Effector CD4-positive, alpha-beta T cell (primary cell): ENCODE results near the gene CDKN3.
A peak's percentile ranks its signal among the peaks of the same experiment; 100 is the strongest.

ENCODE experiments used
- DNase-seq: peaks from one replicate; pipeline ENCODE4 v3.0.0-alpha.2; 2020
- total RNA-seq: gene quantifications from one replicate; lab custom pipeline; 2026; lab: John Stamatoyannopoulos, UW

The CDKN3 gene, protein sequence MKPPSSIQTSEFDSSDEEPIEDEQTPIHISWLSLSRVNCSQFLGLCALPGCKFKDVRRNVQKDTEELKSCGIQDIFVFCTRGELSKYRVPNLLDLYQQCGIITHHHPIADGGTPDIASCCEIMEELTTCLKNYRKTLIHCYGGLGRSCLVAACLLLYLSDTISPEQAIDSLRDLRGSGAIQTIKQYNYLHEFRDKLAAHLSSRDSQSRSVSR
- 0.56 reads per million for total RNA-seq

DNA sequence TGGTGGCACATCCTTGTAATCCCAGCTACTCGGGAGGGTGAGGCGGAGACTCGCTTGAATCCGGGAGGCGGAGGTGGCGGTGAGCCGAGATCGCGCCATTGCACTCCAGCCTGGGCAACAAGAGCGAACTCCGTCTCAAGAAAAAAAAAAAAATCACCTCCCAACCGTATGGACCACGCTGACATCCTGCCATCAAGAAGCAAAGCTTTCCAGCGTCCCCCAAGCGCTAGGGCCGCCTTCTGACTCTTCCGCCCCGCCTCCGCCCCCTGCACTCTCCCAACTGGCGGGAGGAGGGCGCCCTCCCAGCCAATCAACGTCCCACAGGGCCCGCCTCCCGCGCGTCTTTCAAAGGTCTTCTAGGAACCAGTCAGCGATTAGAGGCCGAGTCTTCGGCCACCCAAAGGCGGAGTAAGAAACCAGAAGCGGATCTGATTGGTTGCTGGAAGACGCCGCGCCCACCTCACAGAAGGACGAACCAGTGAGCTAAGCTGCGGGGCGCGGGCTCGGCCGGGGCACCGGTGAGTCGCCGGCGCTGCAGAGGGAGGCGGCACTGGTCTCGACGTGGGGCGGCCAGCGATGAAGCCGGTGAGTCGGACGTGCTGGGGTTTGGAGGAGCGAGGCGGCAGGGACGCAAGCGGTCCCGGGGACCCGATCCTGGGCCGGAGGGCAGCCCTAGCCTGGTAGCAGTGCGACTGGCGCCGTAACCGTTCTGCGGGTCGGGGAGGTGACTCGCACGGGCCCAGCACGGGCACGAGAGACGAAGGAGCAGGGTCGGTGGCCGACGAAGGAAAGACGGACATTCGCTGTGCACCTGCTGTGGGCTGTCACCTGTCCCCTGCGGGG, at the start of gene CDKN3:
Gene CDKN3, plus strand, starts transcription at position 515 of the 843 bp plus-strand sequence. Its CDS starts 62 bp downstream, at position 577.
- DNase-seq = peak; percentile 96

DNA sequence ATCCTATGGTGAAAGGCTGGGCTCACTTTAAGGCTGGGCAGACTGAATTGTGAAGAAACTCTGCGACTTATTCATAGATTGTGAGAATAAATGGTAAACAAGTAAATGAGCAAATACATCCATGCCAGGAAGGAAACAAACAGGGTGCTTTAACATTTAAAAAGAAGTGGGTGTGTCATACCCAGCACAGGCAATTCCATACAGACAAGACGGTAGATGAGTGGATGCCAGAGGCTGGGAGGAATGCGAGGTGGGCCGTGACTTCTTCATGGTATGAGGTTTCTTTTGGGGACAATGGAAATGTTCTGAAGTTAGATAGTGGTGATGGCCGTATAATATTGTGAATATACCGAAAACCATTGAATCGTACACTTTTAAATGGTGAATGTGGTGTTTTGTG, 49.8 kb upstream of the CDKN3 start:
- DNase-seq = no peak

DNA sequence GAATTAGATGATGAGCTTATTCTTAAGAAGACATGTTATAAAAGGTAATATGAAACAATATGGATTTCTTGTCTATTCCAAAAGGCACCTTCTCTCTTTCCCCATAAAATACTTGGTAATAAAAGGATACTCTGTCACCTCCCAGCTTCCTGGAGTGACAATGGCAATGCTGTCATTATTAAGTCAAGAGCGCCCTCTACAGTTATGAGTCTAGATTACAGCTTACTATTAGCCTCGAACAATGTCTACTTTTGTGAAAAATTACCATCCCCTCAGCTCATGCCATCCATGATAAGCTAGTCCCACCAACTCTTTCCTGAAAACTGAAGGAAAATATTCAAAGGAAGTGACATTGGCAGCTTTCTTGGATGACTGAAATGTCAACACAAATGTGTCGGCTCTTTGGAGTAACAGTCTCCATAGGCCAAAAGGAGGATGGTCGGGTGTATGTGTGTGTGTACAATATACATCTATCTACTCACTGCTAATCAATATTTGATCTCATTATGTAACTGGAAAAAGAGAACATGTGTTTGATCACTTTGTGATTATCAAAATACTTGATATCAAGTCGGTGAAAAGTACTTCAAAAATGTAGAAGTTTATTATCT, 48.7 kb upstream of the CDKN3 start:
- no peak for DNase-seq

DNA sequence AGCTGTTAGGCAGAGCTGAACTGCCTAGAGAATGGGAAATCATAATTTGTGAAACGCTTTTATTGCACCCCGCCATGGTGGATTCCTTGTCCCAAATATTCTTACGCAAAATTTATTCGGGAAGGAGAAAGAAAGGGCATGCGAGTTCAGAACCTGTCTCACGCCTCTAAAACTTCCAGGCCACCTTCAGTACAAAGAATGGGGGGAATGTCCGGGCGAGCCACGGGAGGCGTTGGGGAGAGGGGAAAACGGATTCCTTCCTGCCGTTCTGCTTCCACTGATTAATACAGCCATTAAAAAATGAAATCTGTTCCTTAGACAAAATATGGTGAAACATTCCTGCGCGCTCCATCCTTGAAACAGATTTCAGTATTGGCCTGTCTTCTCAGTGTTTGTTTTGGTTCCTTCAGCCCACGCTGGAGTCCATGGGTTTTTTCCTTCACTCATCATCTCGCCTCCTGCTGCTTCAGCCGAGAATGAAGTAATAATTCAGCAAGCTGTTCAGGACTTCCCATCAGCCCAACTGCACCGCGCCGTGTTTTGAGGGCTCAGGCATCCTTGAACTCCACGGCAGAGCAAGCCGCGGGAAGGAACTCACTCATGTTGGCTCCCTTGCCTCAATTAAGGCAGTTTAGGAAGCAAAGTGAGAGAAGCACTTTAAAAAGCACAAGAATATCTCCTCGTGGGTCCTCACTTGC, 47.7 kb upstream of the CDKN3 start:
- no peak for DNase-seq

DNA sequence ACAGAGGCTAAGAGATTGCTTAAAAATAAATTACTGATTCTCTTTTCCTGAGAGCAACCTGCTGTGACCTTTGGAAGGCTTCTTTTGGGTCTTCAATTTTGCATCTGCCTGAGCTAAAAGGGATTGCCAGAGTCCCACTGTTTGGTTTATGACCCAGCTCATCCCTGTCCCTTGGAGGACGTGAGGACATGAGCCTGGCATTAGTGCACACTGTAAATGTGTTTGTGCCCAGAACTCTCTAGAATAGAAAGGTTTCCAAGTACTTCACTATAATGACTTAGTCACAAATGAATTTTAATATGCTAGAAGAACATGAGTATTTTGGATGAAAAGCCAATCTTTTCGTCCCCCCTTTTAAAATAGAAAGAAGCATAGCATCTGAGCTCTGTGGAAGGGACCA, 47.1 kb upstream of the CDKN3 start:
- no peak for DNase-seq

DNA sequence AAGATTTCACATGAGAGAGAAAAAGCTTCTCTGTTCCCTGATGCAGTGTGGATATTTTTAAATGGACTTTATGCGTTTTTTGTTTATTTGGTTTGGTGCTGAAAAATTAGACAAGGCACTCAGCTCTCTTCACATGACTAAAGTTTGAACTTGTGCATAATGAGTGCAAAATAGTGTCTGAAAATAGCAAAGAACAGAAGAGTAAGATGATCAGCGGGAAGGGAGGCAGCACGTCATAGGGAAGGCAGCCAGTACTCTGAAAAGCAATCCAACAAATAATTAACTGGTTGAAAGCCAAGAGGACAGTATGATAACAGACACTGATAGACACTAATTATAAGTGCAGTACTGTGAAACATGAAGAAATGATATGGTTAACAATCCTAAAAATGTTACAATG, 46.6 kb upstream of the CDKN3 start:
- DNase-seq = no peak

DNA sequence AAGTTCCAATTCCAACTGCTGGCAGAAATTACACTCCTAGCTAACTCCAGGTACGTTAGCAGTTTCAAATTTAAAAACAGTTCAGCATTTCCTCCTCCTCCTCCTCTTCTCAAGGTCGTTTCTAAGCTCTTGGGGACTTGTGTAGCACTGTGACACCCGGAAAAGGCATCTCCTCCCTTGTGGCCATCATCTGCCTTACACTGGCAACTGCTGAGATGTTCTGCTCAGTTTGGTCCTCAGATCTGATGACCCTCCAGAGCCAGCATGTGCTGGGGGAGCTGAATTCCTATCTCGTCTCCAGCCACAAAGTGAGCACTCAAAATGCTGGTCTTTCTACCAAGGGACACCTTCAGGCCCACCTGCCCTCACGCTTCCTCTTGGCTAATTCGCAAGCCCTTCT, 43.5 kb upstream of the CDKN3 start:
- no peak for DNase-seq

DNA sequence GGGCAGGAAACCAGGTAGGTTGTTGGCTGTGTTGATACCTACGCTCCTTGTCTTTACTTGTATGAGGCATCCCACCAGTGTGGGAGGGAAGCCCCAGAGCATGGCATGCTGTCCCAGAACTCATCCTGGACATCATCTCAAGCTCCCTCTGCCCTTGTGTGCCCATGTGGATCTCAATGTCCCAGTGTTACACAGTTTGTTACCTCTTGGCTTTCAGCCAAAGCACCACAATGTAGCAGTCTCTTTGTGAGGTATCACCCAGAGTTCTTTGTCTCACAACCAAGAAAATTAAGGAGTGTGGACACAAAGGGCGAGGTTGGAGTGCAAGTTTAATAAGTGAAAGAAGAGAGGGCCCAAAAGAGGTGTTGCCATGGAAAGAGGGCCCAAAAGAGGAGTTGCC, 43.1 kb upstream of the CDKN3 start:
- no peak for DNase-seq

DNA sequence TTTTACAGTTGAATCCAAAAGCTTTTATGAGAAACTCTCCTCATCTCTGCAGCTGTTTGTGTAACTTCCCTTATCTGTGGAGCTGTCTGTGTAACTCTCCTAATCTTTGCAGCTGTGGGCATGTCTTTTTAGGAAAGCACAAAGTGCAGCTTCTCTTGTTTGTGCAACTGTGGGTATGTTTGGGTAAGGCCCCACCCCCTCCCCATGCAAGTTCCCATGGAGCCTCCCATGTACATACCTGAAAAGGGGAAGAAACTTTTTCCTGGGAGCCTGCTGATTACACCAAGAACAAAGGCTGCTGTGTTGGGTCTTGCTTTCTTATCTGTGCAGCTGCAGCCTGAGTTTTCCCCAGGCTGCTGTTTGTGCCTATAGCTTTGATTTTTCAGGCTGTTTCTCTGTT, 42.7 kb upstream of the CDKN3 start:
- DNase-seq = no peak

DNA sequence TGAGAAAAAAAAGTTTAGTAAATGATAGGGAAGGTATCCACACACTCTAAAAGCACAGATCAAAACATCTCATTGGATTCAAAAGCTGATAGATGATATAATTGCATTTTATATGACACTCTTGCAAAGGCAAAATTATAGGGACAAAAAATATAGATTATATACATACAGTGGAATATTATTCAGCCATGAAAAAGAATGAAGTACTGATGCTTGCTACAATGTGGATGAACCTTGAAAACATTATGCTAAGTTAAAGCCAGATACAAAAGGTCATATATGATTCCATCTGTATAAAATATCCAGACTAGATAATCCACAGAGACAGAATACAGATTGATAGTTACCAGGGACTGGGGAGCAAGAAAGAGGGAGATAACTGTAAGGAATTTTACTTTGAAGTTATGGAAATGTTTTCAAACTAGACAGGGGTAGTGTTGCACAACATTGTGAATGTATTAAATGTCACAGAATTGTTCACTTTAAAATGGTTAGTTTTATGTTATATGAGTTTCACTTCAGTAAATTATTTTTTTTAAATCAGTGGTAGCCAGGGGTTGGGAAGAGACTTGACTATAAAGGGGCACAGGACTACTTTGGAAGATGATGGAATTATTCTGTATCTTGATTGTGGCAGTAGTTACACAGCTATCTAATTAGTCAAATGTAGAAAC, 41.7 kb upstream of the CDKN3 start:
- DNase-seq = no peak

DNA sequence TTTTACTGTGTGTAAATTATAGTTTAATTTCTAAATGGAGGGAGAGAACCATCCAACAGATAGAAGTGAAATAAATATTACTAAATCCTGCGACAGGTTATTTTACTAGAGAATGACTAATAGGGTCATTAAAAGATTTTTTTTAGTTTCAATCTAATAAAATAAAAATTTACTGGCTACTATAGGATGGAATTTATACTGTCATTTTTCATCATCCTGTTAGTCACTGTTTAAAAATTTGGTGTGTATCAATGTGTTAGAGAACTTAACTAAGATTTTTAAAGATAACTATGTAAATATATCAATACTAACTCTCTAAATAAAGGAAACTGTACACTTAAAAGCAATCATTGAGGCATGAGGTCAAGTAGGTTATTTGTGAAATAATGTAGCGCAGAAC, 41.1 kb upstream of the CDKN3 start:
- DNase-seq = no peak

DNA sequence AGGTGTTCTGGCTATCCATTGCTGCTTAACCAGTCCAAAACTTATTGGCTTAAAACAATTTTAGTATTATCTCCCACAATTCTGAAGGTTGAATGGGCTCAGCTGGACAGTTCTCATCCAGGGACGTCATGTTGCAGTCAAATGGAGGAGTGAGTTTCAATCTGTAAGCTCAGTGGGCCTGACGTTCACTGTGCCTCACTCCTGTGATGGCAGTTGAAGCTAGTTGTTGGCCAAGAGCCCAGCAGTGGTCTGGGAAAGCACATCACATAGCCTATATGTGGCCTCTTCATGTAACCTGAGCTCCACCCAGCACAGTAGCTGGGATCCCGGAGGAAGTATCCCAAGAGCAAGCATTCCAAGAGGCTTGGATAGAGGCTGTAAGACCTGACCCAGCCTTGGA, 40.6 kb upstream of the CDKN3 start:
- no peak for DNase-seq

DNA sequence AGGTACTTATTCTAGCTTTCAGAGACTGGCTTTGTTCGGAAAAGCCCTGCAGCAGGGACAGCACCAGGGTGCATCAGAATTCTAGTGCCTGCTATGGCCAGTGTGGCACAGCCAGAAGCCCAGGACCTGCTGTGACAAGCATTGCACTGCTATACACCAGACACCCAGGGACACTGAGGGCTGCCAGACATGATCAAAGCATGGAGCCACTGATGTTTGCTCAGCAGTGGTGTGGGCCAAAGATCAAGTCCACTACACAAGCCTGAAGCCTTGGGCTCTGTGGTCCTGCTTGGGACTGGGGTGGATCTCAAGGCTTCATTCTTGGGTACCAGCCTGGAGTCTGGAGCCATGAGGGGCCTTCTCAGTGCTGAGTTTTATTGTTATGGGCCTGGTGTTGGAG, 36.1 kb upstream of the CDKN3 start:
- DNase-seq = no peak

DNA sequence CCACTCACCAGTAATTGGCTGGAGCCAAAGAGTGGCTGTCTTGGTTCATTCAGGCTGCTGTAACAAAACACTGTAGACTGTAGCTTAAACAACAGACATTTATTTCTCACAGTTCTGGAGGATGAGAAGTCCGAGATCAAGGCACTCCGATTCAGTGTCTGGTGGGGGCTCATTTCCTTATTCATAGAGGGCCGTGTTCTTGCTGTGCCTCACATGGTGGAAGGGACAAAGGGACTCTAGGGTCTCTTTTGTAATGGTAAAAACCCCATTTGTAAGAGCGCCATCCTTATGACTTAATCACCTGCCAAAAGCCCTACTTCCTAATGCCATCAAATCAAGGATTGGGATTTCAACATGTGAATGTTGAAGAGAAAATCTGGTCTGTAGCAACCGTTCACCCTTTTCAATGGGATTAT, 34.7 kb upstream of the CDKN3 start:
- no peak for DNase-seq

DNA sequence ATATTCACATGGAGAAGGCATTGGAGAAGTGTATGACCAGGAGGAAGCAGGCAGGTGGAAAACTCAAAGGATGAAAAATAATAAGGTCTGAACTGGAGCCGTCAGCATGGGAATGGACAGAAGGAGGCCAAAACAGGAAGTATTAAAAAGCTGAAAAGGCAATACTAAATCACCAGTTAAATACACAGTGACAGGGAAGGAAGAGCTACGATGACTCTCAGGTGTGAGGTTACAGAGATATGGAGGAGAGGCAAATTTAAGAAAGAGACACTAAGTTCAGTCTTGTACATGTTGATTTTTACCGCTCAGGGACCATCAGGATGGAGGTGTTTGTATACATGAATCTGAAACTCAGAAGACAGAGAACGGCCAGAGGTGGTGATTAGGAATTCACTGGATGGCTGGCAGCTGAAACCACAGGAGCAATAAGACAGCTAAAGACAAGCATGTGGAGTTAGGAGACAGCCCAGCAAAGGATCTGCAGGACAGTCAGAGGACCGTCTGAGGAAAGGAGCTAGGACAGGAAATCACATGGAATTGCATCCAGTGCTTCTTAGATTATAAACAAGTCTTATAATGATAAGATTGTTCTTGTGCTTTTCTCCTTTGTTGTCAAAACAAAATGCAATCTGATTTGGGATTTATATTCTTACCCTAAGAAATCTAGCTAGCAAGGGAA, 33.9 kb upstream of the CDKN3 start:
- no peak for DNase-seq

DNA sequence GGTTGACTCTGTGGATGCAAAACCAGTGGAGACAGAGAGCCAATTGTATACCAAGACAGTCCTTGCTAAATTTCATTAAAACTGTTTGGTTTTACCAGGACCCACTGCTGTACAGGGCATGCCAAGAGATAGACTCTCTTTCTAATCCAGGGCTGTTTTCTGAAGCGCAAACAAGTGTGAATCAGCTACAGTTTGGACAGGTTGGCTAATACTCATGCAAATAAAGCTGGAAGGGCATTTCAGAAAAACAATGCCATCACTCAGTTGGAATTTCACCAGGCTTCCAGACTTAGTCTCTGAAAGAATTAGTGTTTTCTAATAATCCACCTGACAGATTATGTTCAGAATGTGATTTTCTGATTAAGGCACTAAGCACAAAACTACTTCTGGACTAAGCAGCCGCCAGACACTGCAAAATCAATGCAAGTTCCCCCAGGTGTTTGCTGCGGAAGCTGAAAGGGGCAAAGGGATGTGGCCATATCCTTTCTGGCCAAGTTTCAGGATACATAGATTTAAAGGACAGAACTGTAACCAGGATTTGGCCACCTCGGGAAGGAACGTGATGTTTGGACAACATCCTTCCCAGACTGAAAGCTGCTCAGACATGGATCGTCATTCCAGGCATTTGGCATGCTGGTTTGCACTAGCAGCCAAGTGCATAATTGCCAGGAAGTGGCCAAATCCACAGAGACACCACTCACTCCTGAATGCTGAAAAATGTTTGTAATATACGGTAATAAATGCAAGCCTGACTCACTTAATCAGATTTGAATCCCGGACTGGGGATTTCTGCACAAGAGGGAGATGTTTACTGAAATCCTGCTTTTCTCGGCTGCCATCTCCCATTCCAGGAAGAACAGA, 32.0 kb upstream of the CDKN3 start:
- no peak for DNase-seq

DNA sequence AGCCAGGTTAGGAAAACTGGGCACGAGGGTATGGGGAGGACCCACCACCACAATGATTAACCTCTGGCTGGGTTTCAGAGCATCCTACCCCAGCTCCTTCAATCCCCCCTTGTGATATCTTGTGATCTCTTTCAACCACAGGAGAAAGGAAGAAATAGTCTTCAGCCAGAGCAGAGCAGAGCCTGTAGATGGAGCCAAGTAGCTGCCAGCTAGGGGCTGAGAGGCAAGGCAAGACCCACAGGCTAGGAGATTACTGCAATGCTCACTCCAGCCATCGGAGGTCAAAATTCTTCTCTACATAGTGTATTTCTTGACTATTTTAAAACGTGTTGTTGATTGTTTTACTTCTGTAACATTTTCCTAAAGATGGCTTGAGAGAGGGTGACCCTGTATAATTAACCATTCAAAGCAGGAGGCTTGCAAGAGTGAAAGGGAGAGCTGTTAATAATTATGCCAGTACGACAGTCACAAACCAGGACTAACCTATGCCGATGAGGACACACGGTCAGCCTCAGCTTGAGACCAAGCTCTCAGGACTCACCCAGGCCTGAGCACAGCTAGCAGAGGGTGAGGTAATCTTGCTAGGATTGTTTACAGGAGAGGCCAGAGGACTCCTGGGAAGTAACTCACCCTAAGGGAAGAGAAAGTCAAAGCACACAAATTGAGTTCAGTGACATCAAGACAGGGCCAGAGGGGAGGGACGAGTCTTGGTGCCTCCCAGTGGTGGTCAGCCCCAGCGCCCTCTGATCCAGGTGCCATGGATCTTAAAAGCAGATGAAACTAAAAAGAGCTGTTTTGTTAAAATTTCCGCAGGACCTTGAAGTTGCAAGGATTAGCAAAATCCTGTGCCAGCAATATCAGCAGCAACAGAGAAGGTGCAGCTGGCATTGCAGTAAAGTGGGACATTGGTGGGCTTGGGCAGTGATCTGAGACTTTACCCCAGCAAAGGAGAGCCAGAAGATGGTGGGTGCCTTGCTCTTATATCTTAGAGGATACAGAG, 29.8 kb upstream of the CDKN3 start:
- peak; percentile 11 for DNase-seq

DNA sequence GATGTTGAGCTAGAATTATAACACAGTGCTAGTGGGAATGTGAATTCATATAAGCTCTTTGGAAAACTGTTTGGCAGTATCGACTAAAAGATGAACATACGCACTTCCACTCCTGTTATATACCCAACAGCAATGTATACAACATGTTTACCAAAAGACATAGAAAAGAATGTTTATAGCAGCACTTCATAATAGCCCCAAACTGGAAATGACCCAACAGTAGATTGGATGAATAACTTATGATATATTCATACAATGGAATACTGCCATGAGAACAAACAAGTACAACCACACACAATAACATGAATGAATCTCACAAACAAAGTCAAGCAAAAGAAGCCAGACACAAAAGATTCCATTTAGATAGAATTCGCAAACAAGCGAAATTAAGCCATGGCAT, 28.5 kb upstream of the CDKN3 start:
- DNase-seq = no peak

DNA sequence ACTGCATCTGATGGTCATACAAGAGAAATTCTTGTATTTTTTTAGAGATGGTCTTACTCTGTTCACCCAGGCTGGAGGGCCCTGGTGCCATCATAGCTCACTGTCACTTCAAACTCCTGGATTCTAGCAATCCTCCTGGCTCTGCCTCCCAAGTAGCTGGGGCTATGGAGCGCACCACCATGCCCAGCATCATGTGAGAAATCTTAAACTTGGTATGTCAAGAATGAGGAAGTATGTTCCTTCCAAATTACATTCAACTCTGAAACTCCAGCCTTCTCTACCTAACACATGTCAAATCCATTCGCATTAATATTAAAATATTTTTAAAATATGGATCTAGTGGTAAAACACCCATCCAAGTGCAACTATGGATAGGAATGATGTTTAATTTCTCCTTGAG, 27.5 kb upstream of the CDKN3 start:
- no peak for DNase-seq
